IMR-90 (cell line): ENCODE results near the gene KATNA1. TPM values are rescaled to one million over a fixed set of nuclear protein-coding genes. Genes with fewer than 3 reads are reported as not detected.

Source experiments
- ATAC-seq: fragments of 200-7000 bp; cut with Tn5 transposase; 2 replicates; pipeline ENCODE4 v1.9.1; 2020; ENCODE audit warnings: low read depth, mild to moderate bottlenecking, moderate library complexity
- BruUV-seq: library from RNA; stranded (reverse); fragments of 400-500 nt; replicated peaks from 2 replicates; lab custom pipeline; 2021; lab: Mats Ljungman, UMichigan
- CTCF ChIA-PET: fragments of 300-600 bp; formaldehyde crosslinking; extraction: SDS; loops from one replicate; lab custom pipeline; 2021; ENCODE audit warnings: antibody characterized with exemption; lab: Yijun Ruan, JAX
- POLR2A ChIA-PET: fragments of 300-600 bp; sonication (Branson Sonifier 250); formaldehyde crosslinking; loops from one replicate; lab custom pipeline; 2022; ENCODE audit warnings: antibody characterized with exemption; ENCODE audit not compliant: unreplicated experiment; lab: Charles Lee
- DNase-seq: peaks from one replicate; pipeline ENCODE4 v3.0.0; 2013
- H2AFZ ChIP-seq: replicated peaks from 2 replicates; pipeline ENCODE3; 2013; ENCODE audit warnings: low read length, mild to moderate bottlenecking; ENCODE audit not compliant: poor library complexity
- H2AK5ac ChIP-seq: 2 replicates; pipeline ENCODE4 v1.6.1; 2013; ENCODE audit warnings: low read depth, low read length, inconsistent platforms
- H2AK9ac ChIP-seq: replicated peaks from 2 replicates; pipeline ENCODE3; 2013; ENCODE audit warnings: mild to moderate bottlenecking, low read depth, low read length, moderate library complexity; ENCODE audit not compliant: poor library complexity
- H2BK120ac ChIP-seq: 2 replicates; pipeline ENCODE4 v1.6.1; 2013; ENCODE audit warnings: low read depth, low read length, inconsistent platforms
- H2BK15ac ChIP-seq: 3 replicates; pipeline ENCODE4 v1.6.1; 2013; ENCODE audit warnings: low read depth, low read length, inconsistent platforms
- H2BK20ac ChIP-seq: 2 replicates; pipeline ENCODE4 v1.6.1; 2013; ENCODE audit warnings: low read depth, mild to moderate bottlenecking, inconsistent platforms, low read length, moderate library complexity
- H2BK5ac ChIP-seq: 2 replicates; pipeline ENCODE4 v1.6.1; 2013; ENCODE audit warnings: mild to moderate bottlenecking, low read depth, low read length, inconsistent platforms; ENCODE audit not compliant: poor library complexity, severe bottlenecking
- H3K14ac ChIP-seq: replicated peaks from 2 replicates; pipeline ENCODE4 v1.6.1; 2013; ENCODE audit warnings: low read depth, low read length, inconsistent platforms
- H3K18ac ChIP-seq: 2 replicates; pipeline ENCODE4 v1.6.1; 2013; ENCODE audit warnings: low read depth, low read length, control low read depth
- H3K23ac ChIP-seq: 2 replicates; pipeline ENCODE4 v1.6.1; 2013; ENCODE audit warnings: low read depth, low read length, inconsistent platforms
- H3K27ac ChIP-seq: 2 replicates; pipeline ENCODE4 v1.5.1; 2013; ENCODE audit warnings: mild to moderate bottlenecking, control low read depth, low read length; ENCODE audit not compliant: insufficient read depth
- H3K27me3 ChIP-seq: 2 replicates; pipeline ENCODE4 v1.6.1; 2013; ENCODE audit warnings: low read length; ENCODE audit not compliant: control insufficient read depth, insufficient read depth
- H3K36me3 ChIP-seq: 2 replicates; pipeline ENCODE4 v1.6.1; 2013; ENCODE audit warnings: low read length, mixed read lengths; ENCODE audit not compliant: control insufficient read depth, insufficient read depth
- H3K4ac ChIP-seq: 2 replicates; pipeline ENCODE4 v1.6.1; 2013; ENCODE audit warnings: low read depth, low read length, inconsistent platforms
- H3K4me1 ChIP-seq: 2 replicates; pipeline ENCODE4 v1.6.1; 2013; ENCODE audit warnings: low read length, mixed read lengths; ENCODE audit not compliant: control insufficient read depth, insufficient read depth
- H3K4me2 ChIP-seq: 2 replicates; pipeline ENCODE4 v1.6.1; 2013; ENCODE audit warnings: low read depth, mild to moderate bottlenecking, control low read depth, low read length, moderate library complexity
- H3K4me3 ChIP-seq: 2 replicates; pipeline ENCODE4 v1.5.1; 2013; ENCODE audit warnings: low read depth, mild to moderate bottlenecking, control low read depth, low read length, moderate library complexity; ENCODE audit not compliant: insufficient read depth
- H3K56ac ChIP-seq: 2 replicates; pipeline ENCODE4 v1.6.1; 2013; ENCODE audit warnings: low read length, inconsistent platforms; ENCODE audit not compliant: insufficient read depth; ENCODE audit errors: extremely low read depth
- H3K79me1 ChIP-seq, 2 experiments: 2 replicates each; pipeline ENCODE4 v1.6.1; 2013; ENCODE audit warnings: low read length in 2 of 2, inconsistent platforms in 1 of 2, low read depth in 1 of 2
- H3K9ac ChIP-seq: 2 replicates; pipeline ENCODE4 v1.6.1; 2013; ENCODE audit warnings: low read depth, low read length, control low read depth
- H3K9me1 ChIP-seq: 2 replicates; pipeline ENCODE4 v1.6.1; 2013; ENCODE audit warnings: low read length, inconsistent platforms; ENCODE audit not compliant: insufficient read depth
- H3K9me3 ChIP-seq: 2 replicates; pipeline ENCODE4 v1.6.1; 2013; ENCODE audit warnings: low read length; ENCODE audit not compliant: control insufficient read depth, insufficient read depth
- H4K20me1 ChIP-seq: 2 replicates; pipeline ENCODE4 v1.6.1; 2013; ENCODE audit warnings: low read length, inconsistent platforms; ENCODE audit not compliant: insufficient read depth
- H4K5ac ChIP-seq: 2 replicates; pipeline ENCODE4 v1.6.1; 2013; ENCODE audit warnings: mild to moderate bottlenecking, low read depth, low read length, control low read depth
- H4K8ac ChIP-seq, 2 experiments: 2 replicates each; pipeline ENCODE4 v1.6.1; 2013; ENCODE audit warnings: low read depth in 2 of 2, low read length in 2 of 2, control low read depth in 1 of 2, inconsistent platforms in 1 of 2
- H4K91ac ChIP-seq: 2 replicates; pipeline ENCODE4 v1.6.1; 2013; ENCODE audit warnings: low read depth, low read length, inconsistent platforms; ENCODE audit not compliant: insufficient read depth
- CHD1 ChIP-seq: IDR thresholded peaks from 2 replicates; pipeline ENCODE4 v1.6.1; 2012; ENCODE audit warnings: low read depth, low read length, improper control_type of control experiment
- CTCF ChIP-seq: conservative IDR thresholded peaks from 2 replicates; pipeline ENCODE4 v1.5.1; 2012; ENCODE audit warnings: mild to moderate bottlenecking, low read depth, low read length, improper control_type of control experiment
- MAFK ChIP-seq: IDR thresholded peaks from 2 replicates; pipeline ENCODE4 v1.6.1; 2012; ENCODE audit warnings: low read depth, low read length, improper control_type of control experiment
- MXI1 ChIP-seq: IDR thresholded peaks from 2 replicates; pipeline ENCODE4 v1.6.1; 2012; ENCODE audit warnings: low read depth, mild to moderate bottlenecking, low read length, moderate library complexity, borderline replicate concordance
- RAD21 ChIP-seq: IDR thresholded peaks from 2 replicates; pipeline ENCODE4 v1.6.1; 2012; ENCODE audit warnings: low read length, improper control_type of control experiment
- RFX5 ChIP-seq: IDR thresholded peaks from 2 replicates; pipeline ENCODE4 v1.8.0; 2012; ENCODE audit warnings: low read depth, mild to moderate bottlenecking, low read length, moderate library complexity
- WGBS, 2 experiments: methylation state at CpG; one replicate each; pipeline versions ENCODE4 v1.1.5 to v1.1.7; 2013; ENCODE audit warnings: missing lambda C conversion rate in 2 of 2; ENCODE audit not compliant: insufficient read length in 1 of 2; ENCODE audit errors: extremely low coverage in 2 of 2; 5-methylcytosine and 5-hydroxymethylcytosine counted together
- dilution Hi-C: fragments of 300-500 bp; cut with HindIII; formaldehyde crosslinking; loops from one replicate; pipeline ENCODE4 v1.14.3; 2018; ENCODE audit warnings: low sequenced_read_pairs; ENCODE audit not compliant: unreplicated experiment
- in situ Hi-C: fragments of 300-500 bp; cut with MboI; formaldehyde crosslinking; loops from 3 replicates; pipeline ENCODE4 v1.14.3; 2019; ENCODE audit warnings: low sequenced_read_pairs, inconsistent platforms, mixed read lengths
- intact Hi-C: fragments of 100-400 bp; cut with micrococcal nuclease; formaldehyde crosslinking; loops from 2 replicates; pipeline ENCODE4 v1.10.0; 2022
- polyA plus RNA-seq, 3 experiments: library from polyadenylated mRNA; depleted of rRNA; stranded (reverse); fragments of >200 nt; gene quantifications; 2 replicates each; pipeline ENCODE4 v1.2.3, GENCODE V29; 2012; ENCODE audit warnings: low replicate concordance in 1 of 3
- total RNA-seq: library from RNA; depleted of rRNA; stranded (reverse); fragments of >200 nt; gene quantifications from 2 replicates; pipeline ENCODE4 v1.2.3, GENCODE V29; 2012

KATNA1 gene
- total and polyA plus RNA-seq, 2 of the 4 experiments (the other 2 are of a cell fraction): 15.3 to 24.6 TPM

- Histone ChIP-seq H3K9ac (no peak overlapping the region), H2AK9ac (no peak overlapping the region), H2BK20ac (no peak overlapping the region), H4K91ac (no peak overlapping the region), H3K27me3 (no peaks in the 10 kb centered on the region), H3K23ac (no peak overlapping the region), H3K56ac (no peak overlapping the region), H2AFZ (no peak overlapping the region), H3K27ac (no peak overlapping the region), H3K9me1 (no peaks in the 10 kb centered on the region), H3K4me2 (no peak overlapping the region), H4K20me1 (no peaks in the 10 kb centered on the region; the same call in 1 of the 2 replicates), H2AK5ac (no peak overlapping the region), H3K4ac (no peak overlapping the region), H4K5ac (no peak overlapping the region), H3K79me1 (peaks cover 2 to 5% of the 10 kb centered on the region in 2 experiments; a peak in 1 of 4 replicates), H3K18ac (no peak overlapping the region), H3K36me3 (peaks cover 21% of the 10 kb centered on the region), H4K8ac (no peak overlapping the region), H3K9me3 (no peaks in the 10 kb centered on the region), H3K4me1 (no peaks in the 10 kb centered on the region), H3K4me3 (no peak overlapping the region), H2BK5ac (no peak overlapping the region), H2BK15ac (no peak overlapping the region), H3K14ac (no peak overlapping the region), H2BK120ac (no peak overlapping the region)
- BruUV-seq: no TSS peak
- CTCF ChIA-PET: no interaction called here
- intact Hi-C loops: no loop called here
- WGBS, 2 experiments: no CpG with 5 or more reads among the region's 4 CpGs
- ATAC-seq (no peak), DNase-seq (no peak)
- in situ Hi-C loops: no loop called here
- POLR2A ChIA-PET: no interaction called here
- TF ChIP-seq CHD1 (no peak), MAFK (no peak), RAD21 (no peak), RFX5 (no peak), CTCF (no peak), MXI1 (no peak)
- dilution Hi-C loops: no loop called here
Measured at GRCh38 chr6:149600508-149600907, 48.0 kb downstream of the KATNA1 start.
